K562 (cell line): Measurements from ENCODE around the gene CEMIP2. TPM values are rescaled to one million over a fixed set of nuclear protein-coding genes. Genes with fewer than 3 reads are reported as not detected.

Experiments used
- ATF6 ChIP-seq: sonication (generic); formaldehyde crosslinking; IDR thresholded peaks from 2 replicates; pipeline ENCODE4 v1.4.0; 2020; ENCODE audit warnings: mild to moderate bottlenecking, missing genetic modification reagents
- ATF7 ChIP-seq: fragments of 450-650 bp; IDR thresholded peaks from 2 replicates; pipeline ENCODE4 v1.7.1; 2014; ENCODE audit warnings: mild to moderate bottlenecking, moderate library complexity
- CBX5 ChIP-seq: IDR thresholded peaks from 2 replicates; pipeline ENCODE4 v1.6.1; 2014; ENCODE audit warnings: low read depth, borderline replicate concordance
- DPF2 ChIP-seq: fragments of 450-650 bp; IDR thresholded peaks from 2 replicates; pipeline ENCODE4 v1.6.1; 2016
- FOS ChIP-seq: IDR thresholded peaks from 3 replicates; pipeline ENCODE4 v1.6.1; 2011; ENCODE audit not compliant: insufficient read length; ENCODE audit errors: extremely low read depth
- FOXP4 ChIP-seq: sonication (generic); formaldehyde crosslinking; IDR thresholded peaks from 2 replicates; pipeline ENCODE4 v1.8.0; 2022; ENCODE audit warnings: mild to moderate bottlenecking, missing genetic modification reagents, borderline replicate concordance
- HBP1 ChIP-seq: fragments of 450-650 bp; formaldehyde crosslinking; IDR thresholded peaks from 2 replicates; pipeline ENCODE4 v1.4.0; 2022; ENCODE audit warnings: missing genetic modification characterization
- HDAC8 ChIP-seq: fragments of 450-650 bp; IDR thresholded peaks from 2 replicates; pipeline ENCODE4 v1.6.1; 2016; ENCODE audit warnings: mild to moderate bottlenecking, missing genetic modification characterization, moderate library complexity, missing compliant biosample characterization
- HEY1 ChIP-seq: fragments of 250-450 bp; sonication (Bioruptor Pico); IDR thresholded peaks from 2 replicates; pipeline ENCODE4 v1.5.0; 2020; ENCODE audit warnings: mild to moderate bottlenecking, moderate library complexity, borderline replicate concordance
- LEF1 ChIP-seq: fragments of 450-650 bp; IDR thresholded peaks from 2 replicates; pipeline ENCODE4 v1.6.1; 2016; ENCODE audit warnings: mild to moderate bottlenecking
- SAFB2 ChIP-seq: fragments of 200-400 bp; formaldehyde crosslinking; IDR thresholded peaks from 2 replicates; pipeline ENCODE4 v1.6.1; 2018; ENCODE audit warnings: borderline replicate concordance, low read length, low read depth, moderate library complexity; ENCODE audit not compliant: severe bottlenecking
- SLC30A9 ChIP-seq: fragments of 250-450 bp; sonication (Bioruptor Pico); IDR thresholded peaks from 2 replicates; pipeline ENCODE4 v1.8.0; 2022; ENCODE audit warnings: mild to moderate bottlenecking, moderate library complexity
- SNAPC5 ChIP-seq: fragments of 250-450 bp; sonication (Bioruptor Pico); IDR thresholded peaks from 2 replicates; pipeline ENCODE4 v1.8.0; 2021; ENCODE audit warnings: moderate library complexity, mild to moderate bottlenecking, inconsistent platforms
- TSC22D4 ChIP-seq: fragments of 450-650 bp; IDR thresholded peaks from 2 replicates; pipeline ENCODE4 v1.6.1; 2016; ENCODE audit warnings: missing genetic modification characterization, missing biosample characterization, control low read depth
- YY1 ChIP-seq, 3 experiments: IDR thresholded peaks; 2 replicates each; pipeline ENCODE4 v1.6.1; 2011; ENCODE audit warnings: low read length in 2 of 3, mild to moderate bottlenecking in 2 of 3, moderate library complexity in 2 of 3, borderline replicate concordance in 1 of 3, control low read depth in 1 of 3, low read depth in 1 of 3; ENCODE audit not compliant: insufficient read depth in 3 of 3, insufficient replicate concordance in 2 of 3, control insufficient read depth in 1 of 3, insufficient read length in 1 of 3; ENCODE audit errors: extremely low read depth in 1 of 3
- ZNF165 ChIP-seq: fragments of 250-450 bp; sonication (Bioruptor Pico); IDR thresholded peaks from 2 replicates; pipeline ENCODE4 v1.4.0; 2020; ENCODE audit warnings: borderline replicate concordance
- ZNF239 ChIP-seq: fragments of 250-450 bp; sonication (Bioruptor Pico); IDR thresholded peaks from 2 replicates; pipeline ENCODE4 v1.4.0; 2020; ENCODE audit warnings: mild to moderate bottlenecking
- ZNF639 ChIP-seq, 2 experiments: fragments of 200-800 bp in 1 of 2; sonication (Bioruptor generic) in 1 of 2; sonication (generic) in 1 of 2; formaldehyde crosslinking in 1 of 2; IDR thresholded peaks in 1 of 2; conservative IDR thresholded peaks in 1 of 2; 2 replicates each; pipeline versions ENCODE4 v1.5.0 to v1.6.1; 2016 to 2020; ENCODE audit warnings: missing compliant biosample characterization in 1 of 2, missing genetic modification characterization in 1 of 2, missing genetic modification reagents in 1 of 2
- polyA plus RNA-seq, 8 experiments: library from polyadenylated mRNA; depleted of rRNA in 4 of 8; stranded (reverse) in 5 of 8; unstranded in 3 of 8; fragments of >200 nt; fragmentation: Nextera tagmentation in 2 of 8; fragmentation: Illumina TruSeq in 1 of 8; extraction: Ambion mirVana in 2 of 8; extraction: Trizol in 1 of 8; gene quantifications; 2 replicates each; pipeline versions ENCODE4 v1.2.1 to v1.2.3, GENCODE V29; 2011 to 2014; ENCODE audit warnings: inconsistent platforms in 1 of 8, missing spikeins in 1 of 8
- total RNA-seq, 7 experiments: library from RNA; depleted of rRNA in 6 of 7; stranded (reverse); fragments of >200 nt in 6 of 7; fragmentation: Illumina TruSeq in 2 of 7; extraction: Trizol in 2 of 7; gene quantifications; 2 replicates each; pipeline versions ENCODE4 v1.2.1 to v1.2.3, GENCODE V29; 2011 to 2021; ENCODE audit warnings: low replicate concordance in 1 of 7

CEMIP2 gene
- total and polyA plus RNA-seq, 9 of the 15 experiments (the other 6 are each of a cell fraction or from before 2014, with no cell fraction given) = 5.4 to 29.9 (median 14.2) TPM

GRCh38 chr9:71636143-71636839, 132.0 kb downstream of the CEMIP2 start (continued):
- no peak for TF ChIP-seq LEF1
- no peak for TF ChIP-seq HBP1 (CRISPR knock-in tag)
- no peak for TF ChIP-seq HDAC8 (tag)
- no peak for TF ChIP-seq SLC30A9 (CRISPR knock-in tag)
- no peak for TF ChIP-seq FOXP4
- TF ChIP-seq CBX5 = no peak
- no peak for TF ChIP-seq FOS
- no peak for TF ChIP-seq SNAPC5 (CRISPR knock-in tag)
- 0 out of 2 replicates have a peak, but pooled peaks have one; percentile 11 for TF ChIP-seq DPF2
- TF ChIP-seq HEY1 = no peak
- TF ChIP-seq ATF7 = no peak
- no peak for TF ChIP-seq ATF6 (CRISPR knock-in tag)
- TF ChIP-seq ZNF239 = no peak
- TF ChIP-seq SAFB2 = no peak
- no peak for TF ChIP-seq TSC22D4
- no peak for TF ChIP-seq ZNF639 (CRISPR knock-in tag; conservative IDR thresholded peaks at IDR 0.05 in 1 of 2, IDR thresholded peaks at IDR 0.05 in 1 of 2)
- TF ChIP-seq YY1 (IDR thresholded peaks at IDR 0.05; ENCODE audit: borderline replicate concordance in 1 of 3, control insufficient read depth in 1 of 3, extremely low read depth in 1 of 3, insufficient read depth in 3 of 3, insufficient read length in 1 of 3, insufficient replicate concordance in 2 of 3, low read depth in 1 of 3, low read length in 2 of 3) = no peak
- TF ChIP-seq ZNF165 = no peak
